Activated CD4-positive, alpha-beta T cell treated with anti-CD3 and anti-CD28 coated beads for 36 hours (primary cell): ENCODE data around the gene SPTB. TPM values are rescaled to one million over a fixed set of nuclear protein-coding genes. Genes with fewer than 3 reads are reported as not detected.

Experiments
- ATAC-seq: fragments of 200-7000 bp; cut with Tn5 transposase; one replicate; pipeline ENCODE4 v1.10.0; 2021; ENCODE audit warnings: mild to moderate bottlenecking, moderate library complexity
- CTCF ChIA-PET: fragments of 350-600 bp; sonication (Branson Sonifier 250); formaldehyde crosslinking; loops from one replicate; lab custom pipeline; 2021; ENCODE audit warnings: antibody characterized with exemption; lab: Charles Lee
- POLR2A ChIA-PET: fragments of 350-600 bp; sonication (Branson Sonifier 250); formaldehyde crosslinking; loops from one replicate; lab custom pipeline; 2021; ENCODE audit warnings: antibody characterized with exemption, inconsistent platforms; lab: Charles Lee
- DNase-seq: peaks from one replicate; pipeline ENCODE4 v3.0.0-alpha.2; 2020
- H3K27ac Mint-ChIP-seq: one replicate; pipeline ENCODE4 v1.8.0; 2021; ENCODE audit warnings: mixed read lengths
- H3K27me3 Mint-ChIP-seq: one replicate; pipeline ENCODE4 v1.8.0; 2021; ENCODE audit warnings: mixed read lengths
- H3K36me3 Mint-ChIP-seq: one replicate; pipeline ENCODE4 v1.8.0; 2021; ENCODE audit warnings: low read depth, mixed read lengths
- H3K4me1 Mint-ChIP-seq: one replicate; pipeline ENCODE4 v1.8.0; 2021; ENCODE audit warnings: mixed read lengths
- H3K4me3 Mint-ChIP-seq: one replicate; pipeline ENCODE4 v1.8.0; 2021; ENCODE audit warnings: mild to moderate bottlenecking, moderate library complexity, mixed read lengths
- H3K9me3 Mint-ChIP-seq: one replicate; pipeline ENCODE4 v1.8.0; 2021; ENCODE audit warnings: low read depth, mixed read lengths
- intact Hi-C, 2 experiments: fragments of 100-400 bp; cut with DNase I in 1 of 2; cut with micrococcal nuclease in 1 of 2; formaldehyde crosslinking; loops; one replicate each; pipeline versions ENCODE4 v1.14.2 to v1.15.1; 2022 to 2024; cut with DNase I, micrococcal nuclease
- microRNA-seq: library from miRNA; unstranded; fragments of <30 nt; microRNA quantifications from one replicate; pipeline ENCODE4 v1.2.0, GENCODE V29; 2021; ENCODE audit warnings: borderline replicate concordance
- total RNA-seq, 2 experiments: library from RNA; stranded (reverse); gene quantifications; one replicate each; pipeline ENCODE4 v1.2.3, GENCODE V29; 2021

SPTB gene
- total RNA-seq, 2 experiments from 2014 or later, result 0.32 to 0.60 TPM

DNA sequence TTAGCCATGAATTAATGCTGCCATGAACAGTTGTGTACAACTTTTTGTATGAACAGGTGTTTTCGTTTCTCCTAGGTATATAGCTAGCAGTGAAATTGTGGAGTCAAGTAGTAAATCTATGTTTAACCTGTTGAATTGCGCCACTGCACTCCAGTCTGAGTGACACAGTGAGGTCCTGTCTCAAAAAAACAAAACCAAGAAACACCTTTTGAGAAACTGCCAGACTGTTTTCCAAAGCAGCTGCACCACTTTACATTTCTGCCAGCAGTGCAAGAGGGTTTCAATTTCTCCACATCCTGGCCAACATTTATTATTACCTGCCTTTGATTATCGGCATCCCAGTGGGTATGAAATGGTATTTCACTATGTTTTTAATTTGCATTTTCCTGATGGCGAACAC, 178.8 kb downstream of the SPTB start:
- H3K27ac Mint-ChIP-seq, result no peak overlapping the region
- no peak overlapping the region for H3K4me3 Mint-ChIP-seq
- H3K4me1 Mint-ChIP-seq, result peaks cover 29% of the 10 kb centered on the region
- intact Hi-C loops, result no loop called here
- no peaks in the 10 kb centered on the region for H3K36me3 Mint-ChIP-seq
- no peak for ATAC-seq
- H3K9me3 Mint-ChIP-seq, result no peaks in the 10 kb centered on the region
- POLR2A ChIA-PET, result no interaction called here
- CTCF ChIA-PET, result interaction anchor here (1.0 kb wide), 1 partner anchor 191 kb away, joined by 3 read pairs; no protein-coding TSS in a partner anchor
- peaks cover 33% of the 10 kb centered on the region for H3K27me3 Mint-ChIP-seq
- no peak for DNase-seq

- H3K27ac Mint-ChIP-seq, result no peak overlapping the region
- peaks cover 29% of the 10 kb centered on the region for H3K4me1 Mint-ChIP-seq
- CTCF ChIA-PET, result interaction anchor here (0.8 to 1.0 kb wide), 2 partner anchors 8 to 191 kb away, joined by 3 to 5 read pairs; no protein-coding TSS in a partner anchor
- H3K4me3 Mint-ChIP-seq, result no peak overlapping the region
- no peaks in the 10 kb centered on the region for H3K9me3 Mint-ChIP-seq
- ATAC-seq (no peak), DNase-seq (no peak)
- H3K27me3 Mint-ChIP-seq, result peaks cover 27% of the 10 kb centered on the region
- H3K36me3 Mint-ChIP-seq, result no peaks in the 10 kb centered on the region
- POLR2A ChIA-PET, result no interaction called here
- intact Hi-C loops, result no loop called here
Measured at GRCh38 chr14:64700290-64700689, 179.4 kb downstream of the SPTB start.

- peaks cover 24% of the 10 kb centered on the region for H3K27me3 Mint-ChIP-seq
- peak overlapping the region; percentile 15 for H3K27ac Mint-ChIP-seq
- peaks cover 29% of the 10 kb centered on the region for H3K4me1 Mint-ChIP-seq
- DNase-seq (no peak), ATAC-seq (peak; percentile 53)
- no peaks in the 10 kb centered on the region for H3K36me3 Mint-ChIP-seq
- ChIA-PET POLR2A (no interaction called here), CTCF (interaction anchor here (0.7 to 1.1 kb wide), 2 partner anchors 63 to 221 kb away, joined by 3 to 4 read pairs; no protein-coding TSS in a partner anchor)
- no peaks in the 10 kb centered on the region for H3K9me3 Mint-ChIP-seq
- intact Hi-C loops, result no loop called here
- no peak overlapping the region for H3K4me3 Mint-ChIP-seq
Measured at GRCh38 chr14:64698903-64699302, 180.8 kb downstream of the SPTB start.

GRCh38 chr14:64696355-64696857, 183.3 kb downstream of the SPTB start:
- no peaks in the 10 kb centered on the region for H3K9me3 Mint-ChIP-seq
- POLR2A ChIA-PET, result no interaction called here
- no peak for ATAC-seq
- H3K36me3 Mint-ChIP-seq, result no peaks in the 10 kb centered on the region
- no peak for DNase-seq
- CTCF ChIA-PET, result interaction anchor here (0.5 to 1.0 kb wide), 3 partner anchors 90 to 353 kb away, joined by 3 read pairs; partner anchors contain the start of gene HSPA2
- H3K27ac Mint-ChIP-seq, result no peak overlapping the region
- H3K27me3 Mint-ChIP-seq, result peaks cover 11% of the 10 kb centered on the region
- intact Hi-C loops, result no loop called here
- peaks cover 14% of the 10 kb centered on the region for H3K4me1 Mint-ChIP-seq
- no peak overlapping the region for H3K4me3 Mint-ChIP-seq

Small RNA genes lying within 50 kb of the gene (microRNA-seq; reads per million reads assigned to microRNA genes)
- not detected for gene MIR7855

Other genes with a start within 250 kb of the SPTB start
- gene PLEKHG3, start 175.5 kb downstream of the SPTB start, total RNA-seq, result 1 to 10 TPM; 6.3 to 7.1 TPM
- 10 to 100 TPM; 37.6 to 66.1 TPM for gene CHURC1, start 34.5 kb upstream of the SPTB start, total RNA-seq
- not detected for gene GPX2, start 62.8 kb upstream of the SPTB start, total RNA-seq
- gene RAB15, start 92.4 kb upstream of the SPTB start, total RNA-seq, result 1 to 10 TPM; 3.7 to 5.3 TPM
- gene FNTB, start 107.0 kb upstream of the SPTB start, total RNA-seq, result 10 to 100 TPM; 18.2 to 24.9 TPM
- 100 to 1,000 TPM in 1 of 2 experiments, 10 to 100 TPM in 1; 93.6 to 136 TPM for gene MAX, start 222.6 kb upstream of the SPTB start, total RNA-seq